H1 (cell line): ENCODE measurements around the gene HEATR5A. TPM values are rescaled to one million over a fixed set of nuclear protein-coding genes. Genes with fewer than 3 reads are reported as not detected.

Experiments used
- CTCF ChIA-PET: fragments of 300-600 bp; sonication (Branson Sonifier 250); formaldehyde crosslinking; loops from one replicate; lab custom pipeline; 2021; ENCODE audit not compliant: partially characterized antibody; lab: Charles Lee
- POLR2A ChIA-PET: fragments of 300-600 bp; sonication (Branson Sonifier 250); formaldehyde crosslinking; loops from one replicate; lab custom pipeline; 2021; ENCODE audit warnings: inconsistent platforms; ENCODE audit not compliant: partially characterized antibody; lab: Charles Lee
- DNase-seq, 2 experiments: peaks; one replicate each; pipeline versions ENCODE4 v3.0.0 to v3.0.0-alpha.2; 2010 to 2022; ENCODE audit warnings: low spot score in 2 of 2, low read depth in 1 of 2, mixed read lengths in 1 of 2
- FAIRE-seq: peaks from 2 replicates; lab custom pipeline; 2011; peaks lifted over from hg19 to GRCh38; lab: Jason Lieb, UNC
- H2AFZ ChIP-seq: 2 replicates; pipeline ENCODE4 v1.8.1; 2012; ENCODE audit warnings: low read length, inconsistent platforms
- H2AK5ac ChIP-seq: 2 replicates; pipeline ENCODE4 v1.6.1; 2013; ENCODE audit warnings: low read depth, low read length
- H2BK120ac ChIP-seq: replicated peaks from 2 replicates; pipeline ENCODE3; 2013; ENCODE audit warnings: low read depth, low read length, inconsistent platforms
- H2BK12ac ChIP-seq: 2 replicates; pipeline ENCODE4 v1.6.1; 2013; ENCODE audit warnings: low read depth, low read length
- H2BK15ac ChIP-seq: 2 replicates; pipeline ENCODE4 v1.6.1; 2013; ENCODE audit warnings: low read length
- H2BK20ac ChIP-seq: 2 replicates; pipeline ENCODE4 v1.6.1; 2013; ENCODE audit warnings: low read length
- H2BK5ac ChIP-seq: 2 replicates; pipeline ENCODE4 v1.6.1; 2013; ENCODE audit warnings: low read depth, low read length
- H3K14ac ChIP-seq: 2 replicates; pipeline ENCODE4 v1.6.1; 2013; ENCODE audit warnings: inconsistent platforms; ENCODE audit not compliant: insufficient read length
- H3K18ac ChIP-seq: 2 replicates; pipeline ENCODE4 v1.6.1; 2013; ENCODE audit warnings: low read length; ENCODE audit errors: extremely low read depth
- H3K23ac ChIP-seq: 2 replicates; pipeline ENCODE4 v1.6.1; 2013; ENCODE audit warnings: inconsistent platforms; ENCODE audit not compliant: insufficient read length
- H3K23me2 ChIP-seq: 2 replicates; pipeline ENCODE4 v1.6.1; 2013; ENCODE audit warnings: low read depth, low read length
- H3K27ac ChIP-seq: 2 replicates; pipeline ENCODE4 v1.6.1; 2011; ENCODE audit warnings: low read depth, low read length, inconsistent platforms
- H3K27me3 ChIP-seq, 4 experiments: replicated peaks in 1 of 4; 1 replicate in 1 of 4; 2 replicates in 3 of 4; pipeline versions ENCODE4 v1.6.1 to v1.8.1; 2011 to 2013; ENCODE audit warnings: low read length in 3 of 4, mild to moderate bottlenecking in 3 of 4, inconsistent platforms in 2 of 4, mixed read lengths in 2 of 4, moderate library complexity in 1 of 4; ENCODE audit not compliant: control insufficient read depth in 3 of 4, insufficient read depth in 3 of 4; ENCODE audit errors: extremely low read depth in 1 of 4
- H3K36me3 ChIP-seq, 4 experiments: 2 replicates each; pipeline versions ENCODE4 v1.6.1 to v1.8.1; 2011 to 2013; ENCODE audit warnings: mild to moderate bottlenecking in 4 of 4, low read length in 3 of 4, moderate library complexity in 2 of 4, control low read depth in 1 of 4, inconsistent platforms in 1 of 4; ENCODE audit not compliant: insufficient read depth in 4 of 4, control insufficient read depth in 2 of 4
- H3K4ac ChIP-seq: replicated peaks from 2 replicates; pipeline ENCODE3; 2013; ENCODE audit warnings: low read length, low read depth, mixed read lengths, inconsistent platforms; ENCODE audit not compliant: insufficient read length
- H3K4me1 ChIP-seq, 4 experiments: replicated peaks in 1 of 4; 1 replicate in 1 of 4; 2 replicates in 3 of 4; pipeline versions ENCODE4 v1.6.1 to v1.8.1; 2011 to 2013; ENCODE audit warnings: low read length in 3 of 4, inconsistent platforms in 2 of 4, mixed read lengths in 1 of 4; ENCODE audit not compliant: insufficient read depth in 4 of 4, control insufficient read depth in 3 of 4
- H3K4me2 ChIP-seq, 2 experiments: 2 replicates each; pipeline versions ENCODE4 v1.6.1 to v1.8.1; 2011 to 2013; ENCODE audit warnings: low read depth in 2 of 2, low read length in 2 of 2, control low read depth in 1 of 2, inconsistent platforms in 1 of 2, mild to moderate bottlenecking in 1 of 2; ENCODE audit not compliant: insufficient read depth in 1 of 2
- H3K4me3 ChIP-seq, 4 experiments: fragments of 200-600, 300-600 bp in 1 of 4; sonication (generic), shearing (Covaris generic), sonication (Bioruptor Twin) in 1 of 4; 2 replicates each; pipeline versions ENCODE4 v1.5.1 to v1.8.1; 2011 to 2016; ENCODE audit warnings: low read length in 4 of 4, low read depth in 3 of 4, control low read depth in 2 of 4, inconsistent platforms in 2 of 4, mild to moderate bottlenecking in 2 of 4, mixed read lengths in 1 of 4, moderate library complexity in 1 of 4; ENCODE audit not compliant: insufficient read depth in 2 of 4; ENCODE audit errors: extremely low read depth in 1 of 4
- H3K56ac ChIP-seq: replicated peaks from 2 replicates; pipeline ENCODE3; 2013; ENCODE audit warnings: low read depth, mild to moderate bottlenecking, mixed read lengths, low read length, inconsistent platforms; ENCODE audit not compliant: insufficient read length
- H3K79me1 ChIP-seq: 2 replicates; pipeline ENCODE4 v1.6.1; 2013; ENCODE audit warnings: low read depth, low read length, control low read depth
- H3K79me2 ChIP-seq, 2 experiments: 2 replicates each; pipeline versions ENCODE4 v1.6.1 to v1.8.1; 2012 to 2013; ENCODE audit warnings: low read length in 2 of 2, mild to moderate bottlenecking in 2 of 2, inconsistent platforms in 1 of 2; ENCODE audit not compliant: insufficient read depth in 2 of 2, control insufficient read depth in 1 of 2
- H3K9ac ChIP-seq, 4 experiments: replicated peaks in 1 of 4; 1 replicate in 1 of 4; 2 replicates in 3 of 4; pipeline versions ENCODE4 v1.6.1 to v1.8.1; 2011 to 2013; ENCODE audit warnings: low read depth in 3 of 4, low read length in 3 of 4, control low read depth in 2 of 4, mild to moderate bottlenecking in 2 of 4, moderate library complexity in 2 of 4, inconsistent platforms in 1 of 4; ENCODE audit errors: extremely low read depth in 1 of 4
- H3K9me3 ChIP-seq, 2 experiments: 2 replicates each; pipeline versions ENCODE4 v1.6.1 to v1.8.1; 2012 to 2013; ENCODE audit warnings: mild to moderate bottlenecking in 2 of 2, moderate library complexity in 2 of 2, control low read depth in 1 of 2, inconsistent platforms in 1 of 2, low read depth in 1 of 2, low read length in 1 of 2, mixed read lengths in 1 of 2; ENCODE audit not compliant: insufficient read depth in 2 of 2
- H4K20me1 ChIP-seq, 2 experiments: replicated peaks in 1 of 2; 2 replicates each; pipeline versions ENCODE3 to v1.8.1; 2011 to 2013; ENCODE audit warnings: inconsistent platforms in 2 of 2, low read length in 2 of 2, mild to moderate bottlenecking in 1 of 2; ENCODE audit not compliant: insufficient read depth in 2 of 2, control insufficient read depth in 1 of 2
- H4K5ac ChIP-seq: 2 replicates; pipeline ENCODE4 v1.6.1; 2013; ENCODE audit warnings: low read length, low read depth, mixed read lengths, inconsistent platforms; ENCODE audit not compliant: insufficient read length
- H4K8ac ChIP-seq: 2 replicates; pipeline ENCODE4 v1.8.0; 2013; ENCODE audit warnings: mild to moderate bottlenecking, moderate library complexity, low read length, inconsistent platforms; ENCODE audit not compliant: insufficient read depth; ENCODE audit errors: extremely low read depth
- H4K91ac ChIP-seq: replicated peaks from 2 replicates; pipeline ENCODE3; 2013; ENCODE audit warnings: low read length, mixed read lengths, inconsistent platforms; ENCODE audit not compliant: insufficient read length
- EZH2 ChIP-seq: fragments of 200-600 bp; sonication (generic); IDR thresholded peaks from 2 replicates; pipeline ENCODE4 v1.7.1; 2012; ENCODE audit warnings: low read depth, mild to moderate bottlenecking, moderate library complexity, low read length, inconsistent platforms; ENCODE audit not compliant: severe bottlenecking
- GABPA ChIP-seq: IDR thresholded peaks from 2 replicates; pipeline ENCODE4 v1.6.1; 2011; ENCODE audit warnings: mild to moderate bottlenecking, low read length, moderate library complexity, borderline replicate concordance; ENCODE audit not compliant: insufficient read depth
- WGBS, 2 experiments: shearing (Covaris generic) in 1 of 2; methylation state at CpG; one replicate each; pipeline versions ENCODE4 v1.1.6 to v1.1.7; 2013 to 2015; ENCODE audit warnings: low lambda C conversion rate in 2 of 2, mixed read lengths in 2 of 2, inconsistent platforms in 1 of 2, low coverage in 1 of 2, missing lambda C conversion rate in 1 of 2; ENCODE audit not compliant: insufficient replicate concordance in 2 of 2, insufficient coverage in 1 of 2, insufficient read length in 1 of 2; ENCODE audit errors: extremely low coverage in 1 of 2, missing lambda C conversion rate in 1 of 2; 5-methylcytosine and 5-hydroxymethylcytosine counted together
- polyA plus RNA-seq, 7 experiments: library from polyadenylated mRNA; depleted of rRNA in 3 of 7; stranded (reverse) in 5 of 7; unstranded in 2 of 7; fragments of >200 nt in 5 of 7; fragments of 200-250 nt in 2 of 7; gene quantifications; 1 replicate in 5 of 7; 2 replicates in 1 of 7; 4 replicates in 1 of 7; pipeline versions ENCODE4 v1.2.1 to v1.2.3, GENCODE V29; 2011 to 2013; ENCODE audit warnings: missing spikeins in 2 of 7, mixed read lengths in 2 of 7
- total RNA-seq: library from RNA; stranded (reverse); fragmentation: NEBNext Ultra II Directional; extraction: Animal tissue kit (Norgen Biotek cat#: 25700); gene quantifications from 2 replicates; pipeline ENCODE4 v1.2.1, GENCODE V29; 2021

The HEATR5A gene
- total and polyA plus RNA-seq, 2 of the 8 experiments (the other 6 are each of a cell fraction or from before 2014, with no cell fraction given): 9.0 to 36.2 TPM

GRCh38 chr14:31426663-31427062 is 6.3 kb upstream of the HEATR5A start:
- H3K27ac ChIP-seq: no peak overlapping the region
- H2BK120ac ChIP-seq: no peak overlapping the region
- no peaks in the 10 kb centered on the region for H3K79me1 ChIP-seq
- WGBS, 2 experiments: 84% methylated on average over 2 of the region's 2 CpGs; no CpG with 5 or more reads in 1 of the 2 experiments
- no peak overlapping the region for H4K91ac ChIP-seq
- TF ChIP-seq EZH2 (no peak), GABPA (peak; percentile 72; the same call in 1 of the 2 replicates)
- FAIRE-seq (peak; percentile 13), DNase-seq (no peak)
- H2BK15ac ChIP-seq: no peak overlapping the region
- H3K23me2 ChIP-seq: no peaks in the 10 kb centered on the region; the same call in 1 of the 2 replicates
- H3K4me2 ChIP-seq: no peak overlapping the region
- no peak overlapping the region for H2BK12ac ChIP-seq
- no peak overlapping the region for H4K5ac ChIP-seq
- no peaks in the 10 kb centered on the region for H4K20me1 ChIP-seq
- H2BK20ac ChIP-seq: no peak overlapping the region
- H2BK5ac ChIP-seq: no peak overlapping the region
- POLR2A ChIA-PET: no interaction called here
- H3K9ac ChIP-seq: no peak overlapping the region; a peak in 1 of 7 replicates
- no peak overlapping the region for H3K4me3 ChIP-seq
- peak overlapping the region; percentile 55; the same call in 1 of the 2 replicates for H2AFZ ChIP-seq
- H3K36me3 ChIP-seq: no peaks in the 10 kb centered on the region
- no peaks in the 10 kb centered on the region for H3K79me2 ChIP-seq
- H3K9me3 ChIP-seq: no peaks in the 10 kb centered on the region
- no peaks in the 10 kb centered on the region for H3K27me3 ChIP-seq
- no peak overlapping the region for H3K4ac ChIP-seq
- peaks cover 0 to 4% (median 0%) of the 10 kb centered on the region in 4 experiments; a peak in 2 of 7 replicates for H3K4me1 ChIP-seq
- no peak overlapping the region for H3K14ac ChIP-seq
- no peak overlapping the region for H2AK5ac ChIP-seq
- H3K56ac ChIP-seq: no peak overlapping the region
- no peak overlapping the region for H3K18ac ChIP-seq
- H4K8ac ChIP-seq: no peak overlapping the region
- CTCF ChIA-PET: no interaction called here
- no peak overlapping the region for H3K23ac ChIP-seq
